Stimulated activated effector memory CD8-positive, alpha-beta T cell treated with anti-CD3 and anti-CD28 coated beads, Interleukin-12 subunit alpha, Interleukin-12 subunit beta, amount 100 ng/mL, for 72 hours (primary cell): Measurements from ENCODE around the gene PRTN3.
"Not testable (repeated sequence)": the region's sequence is repeated elsewhere in the genome, so short reads cannot be mapped to it uniquely, and the experiment has no call there.

ENCODE experiments used
- ATAC-seq: fragments of 150-1000 bp; cut with Tn5 transposase; 2 replicates; pipeline ENCODE4 v1.10.0; 2021
- DNase-seq, 2 donors: peaks; one replicate each; pipeline ENCODE4 v3.0.0; 2021 to 2022; ENCODE audit warnings: low spot score in 2 of 2
- H3K27ac Mint-ChIP-seq: one replicate; pipeline ENCODE4 v1.8.0; 2022; ENCODE audit warnings: mild to moderate bottlenecking, mixed read lengths
- H3K36me3 Mint-ChIP-seq: one replicate; pipeline ENCODE4 v1.8.0; 2022; ENCODE audit warnings: mild to moderate bottlenecking, mixed read lengths
- H3K4me1 Mint-ChIP-seq: one replicate; pipeline ENCODE4 v1.8.0; 2022; ENCODE audit warnings: mixed read lengths
- H3K4me3 Mint-ChIP-seq: one replicate; pipeline ENCODE4 v1.8.0; 2022; ENCODE audit warnings: mild to moderate bottlenecking, mixed read lengths
- H3K9me3 Mint-ChIP-seq: one replicate; pipeline ENCODE4 v1.8.0; 2022; ENCODE audit warnings: mixed read lengths

Gene PRTN3

GRCh38 chr19:844546-844971, 3.8 kb downstream of the PRTN3 start:
- ATAC-seq (peak; percentile 40), DNase-seq (no peak)
- Mint-ChIP-seq H3K27ac (no peak overlapping the region), H3K9me3 (peaks cover 3% of the 10 kb centered on the region), H3K4me1 (peaks cover 12% of the 10 kb centered on the region), H3K36me3 (peaks cover 6% of the 10 kb centered on the region), H3K4me3 (no peak overlapping the region)

GRCh38 chr19:845707-846521, 5.1 kb downstream of the PRTN3 start:
- no peak overlapping the region for H3K27ac Mint-ChIP-seq
- H3K4me1 Mint-ChIP-seq: peaks cover 12% of the 10 kb centered on the region
- peaks cover 6% of the 10 kb centered on the region for H3K36me3 Mint-ChIP-seq
- no peak for ATAC-seq
- peaks cover 3% of the 10 kb centered on the region for H3K9me3 Mint-ChIP-seq
- DNase-seq: no peak
- H3K4me3 Mint-ChIP-seq: no peak overlapping the region

DNA sequence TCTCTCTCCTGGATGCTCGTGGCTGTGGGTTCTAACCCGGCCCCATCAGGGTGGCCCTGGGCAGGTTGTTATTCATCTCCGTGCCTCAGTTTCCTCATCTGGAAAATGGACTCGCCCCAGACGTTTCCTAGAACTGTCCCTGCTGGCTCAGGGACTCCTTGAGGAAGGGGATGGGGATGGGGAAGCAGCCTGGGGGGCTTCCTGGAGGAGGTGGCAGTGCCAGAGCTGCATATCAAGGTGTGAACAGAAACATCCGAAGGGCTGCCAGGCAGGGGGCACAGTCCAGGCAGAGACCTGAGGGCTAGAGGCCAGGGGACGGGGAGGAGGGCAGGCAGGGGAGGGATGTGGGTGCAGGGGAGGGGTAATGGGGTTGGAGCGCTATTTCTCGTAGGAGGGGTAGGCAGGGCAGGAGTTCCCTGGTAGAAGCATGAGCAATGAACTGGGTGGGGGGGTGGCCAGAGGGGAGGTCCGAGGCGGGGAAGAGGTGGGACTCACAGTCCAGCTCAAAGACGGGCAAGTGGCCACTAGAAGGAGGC, 7.7 kb downstream of the PRTN3 start:
- no peak for ATAC-seq
- Mint-ChIP-seq H3K27ac (no peak overlapping the region), H3K36me3 (no peaks in the 10 kb centered on the region), H3K4me3 (no peak overlapping the region), H3K4me1 (peaks cover 6% of the 10 kb centered on the region), H3K9me3 (no peaks in the 10 kb centered on the region)
- DNase-seq: no peak

GRCh38 chr19:849195-849594, 8.4 kb downstream of the PRTN3 start:
- not testable (repeated sequence) for H3K36me3 Mint-ChIP-seq, ATAC-seq, H3K4me3 Mint-ChIP-seq, H3K9me3 Mint-ChIP-seq, H3K4me1 Mint-ChIP-seq, H3K27ac Mint-ChIP-seq, DNase-seq

DNA sequence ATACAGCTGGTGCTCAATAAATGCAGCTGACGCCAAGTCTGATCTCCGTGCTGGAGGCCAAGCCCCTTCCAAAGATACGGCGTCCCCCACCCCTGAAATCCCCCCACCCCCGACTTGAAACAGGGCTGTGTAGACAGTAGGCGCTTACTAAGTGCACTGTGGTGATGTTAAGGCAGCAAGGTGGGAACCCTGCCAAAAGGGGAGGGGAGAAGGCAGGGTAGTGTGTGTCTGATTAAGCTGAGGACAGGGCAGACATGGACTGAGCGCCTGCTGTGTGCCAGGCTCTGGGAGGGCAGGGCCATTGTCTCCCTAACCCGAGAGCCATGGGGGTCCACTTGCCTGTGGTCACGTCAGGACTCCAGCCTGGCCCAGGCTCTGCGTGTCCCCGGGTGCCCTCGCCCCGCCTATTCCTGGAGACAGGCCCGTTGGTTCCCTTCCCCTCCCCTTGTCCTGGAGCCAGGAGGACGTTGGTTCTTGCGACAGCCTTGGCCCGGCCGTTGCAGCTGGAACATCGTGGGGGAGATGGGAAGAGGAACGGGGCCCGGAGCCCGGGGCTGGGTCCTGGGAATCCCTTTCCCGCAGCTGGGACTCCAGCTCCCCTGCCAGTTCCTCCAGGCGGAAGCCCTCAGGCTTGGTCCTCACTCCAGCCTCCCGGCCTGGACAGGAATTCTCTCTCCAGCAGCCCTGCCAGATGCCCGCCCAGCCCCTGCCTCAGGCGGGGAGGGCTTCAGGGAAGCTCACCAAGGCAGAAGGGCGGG, 9.6 kb downstream of the PRTN3 start:
- no peaks in the 10 kb centered on the region for H3K36me3 Mint-ChIP-seq
- no peak overlapping the region for H3K4me3 Mint-ChIP-seq
- H3K9me3 Mint-ChIP-seq: no peaks in the 10 kb centered on the region
- no peak overlapping the region for H3K27ac Mint-ChIP-seq
- DNase-seq: no peak
- H3K4me1 Mint-ChIP-seq: no peaks in the 10 kb centered on the region
- ATAC-seq: peak; percentile 51

DNA sequence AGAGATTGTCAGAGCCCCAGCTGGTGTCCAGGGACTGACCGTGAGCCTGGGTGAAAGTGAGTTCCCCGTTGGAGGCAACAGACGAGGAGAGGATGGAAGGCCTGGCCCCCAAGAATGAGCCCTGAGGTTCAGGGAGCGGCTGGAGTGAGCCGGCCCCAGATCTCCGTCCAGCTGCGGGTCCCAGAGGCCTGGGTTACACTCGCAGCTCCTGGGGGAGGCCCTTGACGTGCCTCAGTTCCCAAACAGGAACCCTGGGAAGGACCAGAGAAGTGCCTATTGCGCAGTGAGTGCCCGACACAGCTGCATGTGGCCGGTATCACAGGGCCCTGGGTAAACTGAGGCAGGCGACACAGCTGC, 10.2 kb downstream of the PRTN3 start:
- ATAC-seq (no peak), DNase-seq (no peak)
- Mint-ChIP-seq H3K9me3 (no peaks in the 10 kb centered on the region), H3K27ac (no peak overlapping the region), H3K4me1 (no peaks in the 10 kb centered on the region), H3K4me3 (no peak overlapping the region), H3K36me3 (no peaks in the 10 kb centered on the region)

DNA sequence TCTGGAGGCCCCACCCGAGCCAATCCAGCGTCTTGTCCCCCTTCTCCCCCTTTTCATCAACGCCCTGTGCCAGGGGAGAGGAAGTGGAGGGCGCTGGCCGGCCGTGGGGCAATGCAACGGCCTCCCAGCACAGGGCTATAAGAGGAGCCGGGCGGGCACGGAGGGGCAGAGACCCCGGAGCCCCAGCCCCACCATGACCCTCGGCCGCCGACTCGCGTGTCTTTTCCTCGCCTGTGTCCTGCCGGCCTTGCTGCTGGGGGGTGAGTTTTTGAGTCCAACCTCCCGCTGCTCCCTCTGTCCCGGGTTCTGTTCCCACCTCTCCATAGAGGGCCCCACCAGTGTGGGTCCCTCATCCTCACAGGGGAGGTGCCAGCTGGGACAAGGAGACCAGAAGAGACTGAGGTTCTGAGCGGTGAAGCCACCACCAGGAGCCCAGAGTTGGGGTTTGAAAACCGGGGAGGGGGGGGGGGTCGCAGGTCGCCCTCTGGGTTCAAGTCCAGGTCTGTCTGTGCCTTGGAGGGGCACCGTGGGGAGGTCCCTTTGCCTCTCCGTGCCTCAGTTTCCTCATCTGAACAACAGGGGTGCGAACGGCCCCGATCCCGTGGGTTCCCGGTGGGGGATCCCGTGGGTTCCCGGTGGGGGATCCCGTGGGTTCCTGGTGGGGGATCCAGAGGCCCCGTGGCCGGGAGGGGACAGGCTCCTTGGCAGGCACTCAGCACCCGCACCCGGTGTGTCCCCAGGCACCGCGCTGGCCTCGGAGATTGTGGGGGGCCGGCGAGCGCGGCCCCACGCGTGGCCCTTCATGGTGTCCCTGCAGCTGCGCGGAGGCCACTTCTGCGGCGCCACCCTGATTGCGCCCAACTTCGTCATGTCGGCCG, 11.6 kb downstream of the PRTN3 start, which contains the start of gene ELANE:
TSS of gene ELANE (plus strand) at position 168 of the 878 bp plus-strand sequence. CDS start at position 194, 26 bp downstream.
- no peaks in the 10 kb centered on the region for H3K9me3 Mint-ChIP-seq
- no peak within 1 kb of the TSS for H3K27ac Mint-ChIP-seq
- no peak within 1 kb of the TSS for H3K4me3 Mint-ChIP-seq
- no peaks in the 10 kb centered on the region for H3K4me1 Mint-ChIP-seq
- H3K36me3 Mint-ChIP-seq: no peaks in the 10 kb centered on the region
- no peak for ATAC-seq
- DNase-seq: no peak

DNA sequence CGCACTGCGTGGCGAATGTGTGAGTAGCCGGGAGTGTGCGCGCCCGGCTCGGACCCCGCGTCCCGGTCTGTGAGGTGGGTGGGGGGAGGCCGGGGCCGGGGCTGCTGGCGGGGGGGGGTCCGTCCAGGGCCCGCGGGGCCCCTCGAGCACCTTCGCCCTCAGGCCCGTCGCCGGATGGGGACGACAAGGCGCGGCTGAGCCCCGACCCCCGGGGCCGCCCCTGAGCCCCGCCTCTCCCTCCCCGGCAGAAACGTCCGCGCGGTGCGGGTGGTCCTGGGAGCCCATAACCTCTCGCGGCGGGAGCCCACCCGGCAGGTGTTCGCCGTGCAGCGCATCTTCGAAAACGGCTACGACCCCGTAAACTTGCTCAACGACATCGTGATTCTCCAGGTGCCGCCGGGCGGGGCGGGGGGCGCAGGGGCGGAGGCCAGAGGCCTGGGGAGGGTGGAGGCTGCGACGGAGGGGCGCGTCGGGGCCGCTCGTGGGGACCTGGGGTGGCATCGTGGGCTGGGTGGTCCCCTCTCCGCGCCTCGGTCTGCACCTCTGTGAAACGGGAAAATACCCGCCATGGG, 12.3 kb downstream of the PRTN3 start:
- Mint-ChIP-seq H3K4me1 (no peaks in the 10 kb centered on the region), H3K9me3 (no peaks in the 10 kb centered on the region), H3K36me3 (no peaks in the 10 kb centered on the region), H3K27ac (no peak overlapping the region), H3K4me3 (no peak overlapping the region)
- ATAC-seq (no peak), DNase-seq (no peak)

- not testable (repeated sequence) for H3K27ac Mint-ChIP-seq, H3K9me3 Mint-ChIP-seq, DNase-seq, ATAC-seq, H3K36me3 Mint-ChIP-seq, H3K4me3 Mint-ChIP-seq, H3K4me1 Mint-ChIP-seq
Measured at GRCh38 chr19:853614-854220, 12.9 kb downstream of the PRTN3 start.

DNA sequence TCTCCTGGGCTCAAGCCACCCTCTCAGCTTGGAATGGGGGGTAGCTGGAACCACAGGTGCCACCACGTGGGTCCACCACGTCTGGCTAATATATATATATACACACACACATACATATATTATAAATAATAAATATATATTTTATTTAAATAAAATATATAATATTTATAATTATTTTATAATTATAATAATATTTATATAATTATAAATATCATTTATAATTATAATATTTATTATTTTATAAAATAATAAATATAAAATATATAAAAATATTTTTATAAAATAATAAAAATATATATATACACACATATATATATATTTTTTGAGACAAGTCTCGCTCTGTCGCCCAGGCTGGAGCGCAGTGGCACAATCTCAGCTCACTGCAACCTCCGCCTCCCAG, 13.8 kb downstream of the PRTN3 start:
- Mint-ChIP-seq H3K27ac (no peak overlapping the region), H3K4me3 (no peak overlapping the region), H3K36me3 (no peaks in the 10 kb centered on the region), H3K9me3 (no peaks in the 10 kb centered on the region), H3K4me1 (no peaks in the 10 kb centered on the region)
- ATAC-seq (no peak), DNase-seq (no peak)

GRCh38 chr19:855142-855541, 14.3 kb downstream of the PRTN3 start:
- no peak overlapping the region for H3K27ac Mint-ChIP-seq

DNA sequence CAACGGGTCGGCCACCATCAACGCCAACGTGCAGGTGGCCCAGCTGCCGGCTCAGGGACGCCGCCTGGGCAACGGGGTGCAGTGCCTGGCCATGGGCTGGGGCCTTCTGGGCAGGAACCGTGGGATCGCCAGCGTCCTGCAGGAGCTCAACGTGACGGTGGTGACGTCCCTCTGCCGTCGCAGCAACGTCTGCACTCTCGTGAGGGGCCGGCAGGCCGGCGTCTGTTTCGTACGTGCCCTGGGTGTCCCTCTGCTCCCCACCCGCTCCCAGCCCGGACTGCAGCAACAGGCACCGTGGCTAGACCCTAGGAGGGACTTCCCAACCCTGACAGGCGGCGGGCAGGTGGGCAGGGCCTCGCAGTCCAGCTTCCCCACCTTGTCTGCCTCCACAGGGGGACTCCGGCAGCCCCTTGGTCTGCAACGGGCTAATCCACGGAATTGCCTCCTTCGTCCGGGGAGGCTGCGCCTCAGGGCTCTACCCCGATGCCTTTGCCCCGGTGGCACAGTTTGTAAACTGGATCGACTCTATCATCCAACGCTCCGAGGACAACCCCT, 14.8 kb downstream of the PRTN3 start:
- DNase-seq (no peak), ATAC-seq (no peak)
- Mint-ChIP-seq H3K4me3 (no peak overlapping the region), H3K9me3 (no peaks in the 10 kb centered on the region), H3K27ac (no peak overlapping the region), H3K36me3 (no peaks in the 10 kb centered on the region), H3K4me1 (no peaks in the 10 kb centered on the region)

More at GRCh38 chr19:855142-855541, 14.3 kb downstream of the PRTN3 start:
- no peaks in the 10 kb centered on the region for H3K9me3 Mint-ChIP-seq
- ATAC-seq (no peak), DNase-seq (no peak)
- H3K4me3 Mint-ChIP-seq: no peak overlapping the region
- H3K4me1 Mint-ChIP-seq: no peaks in the 10 kb centered on the region
- H3K36me3 Mint-ChIP-seq: no peaks in the 10 kb centered on the region

GRCh38 chr19:858284-858683, 17.5 kb downstream of the PRTN3 start:
- no peak for DNase-seq
- ATAC-seq: no peak
- no peaks in the 10 kb centered on the region for H3K9me3 Mint-ChIP-seq
- peaks cover 10% of the 10 kb centered on the region for H3K4me1 Mint-ChIP-seq
- no peaks in the 10 kb centered on the region for H3K36me3 Mint-ChIP-seq
- no peak overlapping the region for H3K4me3 Mint-ChIP-seq
- no peak overlapping the region for H3K27ac Mint-ChIP-seq
